Mucosa of stomach (tissue), 1 donor: ENCODE data around the gene FBXW7.

ENCODE experiments used
- H3K27me3 ChIP-seq: one replicate; pipeline ENCODE4 v1.7.0; 2013; ENCODE audit warnings: mild to moderate bottlenecking, low read length; ENCODE audit not compliant: control insufficient read depth, insufficient read depth
- H3K36me3 ChIP-seq: one replicate; pipeline ENCODE4 v1.7.0; 2013; ENCODE audit warnings: low read length; ENCODE audit not compliant: control insufficient read depth, insufficient read depth
- H3K4me1 ChIP-seq: one replicate; pipeline ENCODE4 v1.7.0; 2013; ENCODE audit warnings: mild to moderate bottlenecking, low read length; ENCODE audit not compliant: control insufficient read depth, insufficient read depth
- H3K4me3 ChIP-seq: one replicate; pipeline ENCODE4 v1.7.0; 2013; ENCODE audit warnings: low read length
- H3K9ac ChIP-seq: one replicate; pipeline ENCODE4 v1.7.0; 2013; ENCODE audit warnings: mild to moderate bottlenecking, low read length, moderate library complexity
- H3K9me3 ChIP-seq: one replicate; pipeline ENCODE4 v1.7.0; 2013; ENCODE audit warnings: mild to moderate bottlenecking, low read length, moderate library complexity; ENCODE audit not compliant: control insufficient read depth
- donor health status: Pancreatic carcinoma.

Gene FBXW7

GRCh38 chr4:152503653-152504290 is 32.1 kb downstream of the FBXW7 start:
- Histone ChIP-seq H3K9ac (no peak overlapping the region), H3K36me3 (no peaks in the 10 kb centered on the region), H3K27me3 (no peaks in the 10 kb centered on the region), H3K4me3 (no peak overlapping the region), H3K9me3 (no peaks in the 10 kb centered on the region), H3K4me1 (peaks cover 7% of the 10 kb centered on the region)

DNA sequence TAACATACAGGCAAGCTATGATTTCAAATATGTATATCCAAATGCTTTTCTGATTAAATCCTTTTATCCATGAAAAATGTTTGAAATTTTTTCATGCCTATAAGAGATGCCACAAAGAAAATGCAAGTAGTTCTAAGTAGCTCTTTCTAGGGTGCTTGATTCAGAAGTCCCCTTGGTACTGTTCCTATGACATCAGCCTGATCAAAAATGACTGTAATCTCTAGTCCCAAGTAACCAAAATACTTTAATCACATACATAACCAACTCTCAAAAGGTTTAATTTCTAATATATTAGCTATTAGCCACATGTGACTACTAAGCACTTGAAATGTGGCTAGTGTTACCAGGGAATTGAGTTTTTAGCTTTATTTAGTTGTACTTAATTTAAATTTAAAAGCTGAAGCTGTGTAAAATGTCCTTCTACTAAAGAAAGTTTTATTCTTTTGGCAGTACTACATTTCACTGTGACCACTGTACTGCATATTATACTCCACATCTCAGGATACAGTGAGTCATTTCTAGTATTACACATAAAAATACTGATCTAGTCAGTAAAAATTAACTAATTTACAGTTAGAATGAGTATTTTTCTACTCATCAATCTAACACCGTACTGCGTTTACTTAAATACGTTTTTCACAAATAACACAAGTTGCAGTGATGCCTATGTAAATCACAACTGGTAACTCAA is 33.9 kb downstream of the FBXW7 start:
- Histone ChIP-seq H3K4me1 (peaks cover 7% of the 10 kb centered on the region), H3K9me3 (no peaks in the 10 kb centered on the region), H3K36me3 (no peaks in the 10 kb centered on the region), H3K27me3 (no peaks in the 10 kb centered on the region), H3K9ac (no peak overlapping the region), H3K4me3 (no peak overlapping the region)

DNA sequence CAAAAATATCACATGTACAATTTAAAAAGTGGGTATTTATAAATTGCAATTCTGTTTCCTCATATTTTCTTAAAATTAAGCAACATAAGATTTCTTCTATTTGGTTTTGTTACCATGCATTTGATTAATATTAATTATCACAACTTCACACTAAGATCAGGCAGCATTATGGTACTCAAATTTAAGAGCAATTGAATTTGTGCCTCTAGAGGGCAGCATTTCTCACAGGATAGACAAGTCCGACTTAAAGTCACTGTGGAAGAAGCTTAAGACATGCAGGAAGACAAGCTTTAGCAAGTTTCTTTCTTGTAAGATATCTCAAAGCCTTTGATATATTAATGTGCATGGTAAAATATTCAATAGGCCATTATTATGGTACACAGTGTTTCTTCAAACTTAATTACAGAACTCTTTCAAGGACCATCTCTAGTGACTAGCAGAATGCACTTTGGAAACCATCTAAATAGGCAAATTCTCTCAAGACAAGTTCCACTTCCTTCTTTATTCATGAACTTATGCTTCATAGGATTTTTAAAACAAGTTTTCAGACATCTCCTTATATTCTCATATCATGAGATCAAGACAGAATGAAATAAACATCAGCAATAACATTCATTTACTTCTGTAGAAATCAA is 35.0 kb downstream of the FBXW7 start:
- Histone ChIP-seq H3K4me3 (no peak overlapping the region), H3K9me3 (no peaks in the 10 kb centered on the region), H3K4me1 (peaks cover 7% of the 10 kb centered on the region), H3K36me3 (no peaks in the 10 kb centered on the region), H3K27me3 (no peaks in the 10 kb centered on the region), H3K9ac (no peak overlapping the region)

DNA sequence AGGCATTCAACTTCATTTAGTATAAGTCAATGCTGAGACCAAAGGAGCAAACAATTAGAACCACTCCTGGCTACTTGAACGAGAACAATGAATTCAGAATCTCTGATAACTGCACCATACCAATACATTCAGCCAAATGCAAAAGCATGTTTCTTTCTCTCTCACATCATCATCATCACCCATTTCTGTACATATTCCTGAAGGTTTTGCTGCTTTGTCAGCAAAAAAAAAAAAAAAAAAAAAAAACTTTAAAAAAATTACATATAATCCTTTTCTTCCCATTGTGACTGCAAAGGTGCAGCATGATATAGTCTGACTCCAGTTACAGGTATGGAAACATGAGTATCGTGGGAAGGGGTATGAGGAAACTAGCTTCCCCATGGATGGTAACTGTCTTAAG is 35.6 kb downstream of the FBXW7 start:
- H3K27me3 ChIP-seq = no peaks in the 10 kb centered on the region
- H3K36me3 ChIP-seq = no peaks in the 10 kb centered on the region
- no peak overlapping the region for H3K9ac ChIP-seq
- no peaks in the 10 kb centered on the region for H3K9me3 ChIP-seq
- H3K4me1 ChIP-seq = peaks cover 7% of the 10 kb centered on the region
- H3K4me3 ChIP-seq = no peak overlapping the region

DNA sequence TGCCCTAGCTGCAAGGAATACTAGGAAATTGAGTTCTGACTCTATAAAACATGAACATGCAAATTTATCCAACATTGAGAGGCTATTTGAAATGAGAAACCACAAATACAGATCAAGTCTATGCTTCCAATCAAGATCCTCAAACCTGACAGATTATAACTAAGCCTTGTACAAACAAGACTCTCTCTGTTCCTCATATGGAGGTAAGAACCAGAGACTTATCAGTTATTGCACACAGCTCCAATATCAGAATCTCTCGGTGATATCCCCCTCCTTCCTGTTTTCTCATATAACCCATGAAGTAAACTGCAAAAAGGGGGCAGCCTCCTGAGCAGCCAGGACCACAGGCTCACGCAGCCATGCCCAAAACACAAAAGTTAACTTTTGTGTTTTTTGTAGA is 36.5 kb downstream of the FBXW7 start:
- H3K4me3 ChIP-seq = no peak overlapping the region
- H3K27me3 ChIP-seq = no peaks in the 10 kb centered on the region
- H3K36me3 ChIP-seq = no peaks in the 10 kb centered on the region
- H3K4me1 ChIP-seq = peaks cover 7% of the 10 kb centered on the region
- no peak overlapping the region for H3K9ac ChIP-seq
- H3K9me3 ChIP-seq = no peaks in the 10 kb centered on the region

DNA sequence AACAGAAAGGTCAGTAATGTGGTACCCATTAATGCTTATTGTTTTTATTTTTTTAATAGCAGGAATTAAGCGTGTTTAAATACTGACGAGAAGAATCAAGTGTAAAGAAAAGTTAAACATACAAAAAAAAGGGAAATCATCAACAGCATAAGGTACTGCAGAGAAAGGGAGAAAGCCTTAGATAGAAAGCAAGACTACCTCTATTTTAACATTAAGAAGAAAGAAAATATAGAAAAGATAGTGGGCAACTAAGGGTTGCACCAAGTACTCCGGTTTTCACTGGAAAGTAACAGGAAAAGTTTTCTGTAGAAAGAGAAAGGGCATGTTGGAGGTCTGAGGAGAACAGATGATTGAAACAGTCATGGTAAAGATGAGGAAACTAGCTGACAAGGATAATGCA is 41.9 kb downstream of the FBXW7 start:
- Histone ChIP-seq H3K9ac (no peak overlapping the region), H3K4me3 (no peak overlapping the region), H3K27me3 (no peaks in the 10 kb centered on the region), H3K36me3 (no peaks in the 10 kb centered on the region), H3K9me3 (no peaks in the 10 kb centered on the region), H3K4me1 (peaks cover 6% of the 10 kb centered on the region)

- Histone ChIP-seq H3K4me1 (peaks cover 11% of the 10 kb centered on the region), H3K4me3 (no peak overlapping the region), H3K9ac (no peak overlapping the region), H3K36me3 (no peaks in the 10 kb centered on the region), H3K27me3 (no peaks in the 10 kb centered on the region), H3K9me3 (no peaks in the 10 kb centered on the region)
Measured at GRCh38 chr4:152488246-152488645, 47.6 kb downstream of the FBXW7 start.

DNA sequence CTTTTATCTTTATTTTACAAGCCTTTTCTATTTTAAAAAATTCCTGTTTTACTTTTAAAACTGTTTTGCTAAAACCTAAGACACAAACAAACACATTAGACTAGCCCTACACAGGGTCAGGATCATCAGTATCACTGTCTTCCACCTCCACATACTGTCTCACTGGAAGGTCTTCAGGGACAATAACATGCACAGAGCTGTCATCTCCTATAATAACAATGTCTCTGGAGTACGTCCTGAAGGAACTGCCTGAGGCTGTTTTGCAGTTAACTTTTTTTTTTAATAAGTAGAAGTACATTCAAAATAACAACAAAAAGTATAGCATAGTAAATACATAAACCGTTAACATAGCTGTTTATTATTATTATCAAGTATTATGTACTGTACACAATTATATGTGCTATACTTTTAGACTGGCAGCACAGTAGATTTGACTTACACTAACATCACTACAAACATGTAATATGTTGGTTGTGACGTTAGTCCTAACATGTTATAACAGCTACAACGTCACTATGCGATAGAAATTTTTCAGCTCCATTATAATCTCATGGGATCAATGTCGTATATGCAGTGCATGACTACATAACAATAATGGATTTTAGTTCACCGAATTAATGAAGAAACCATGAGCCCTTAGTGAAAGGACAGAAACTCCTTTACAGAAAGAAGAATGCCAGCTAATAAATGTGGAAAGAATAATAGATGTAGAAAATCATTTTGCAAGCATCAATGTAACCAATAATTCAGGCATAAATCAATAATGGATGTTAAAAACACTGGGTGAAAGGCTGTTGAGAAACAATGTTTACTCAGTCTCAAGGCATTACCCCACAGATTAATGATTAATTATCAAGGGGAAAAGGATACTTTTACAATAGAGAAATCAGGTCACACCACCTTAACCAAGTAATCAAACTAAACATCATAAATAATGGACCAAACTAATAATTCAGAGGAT is 49.2 kb downstream of the FBXW7 start:
- no peak overlapping the region for H3K4me3 ChIP-seq
- H3K27me3 ChIP-seq = no peaks in the 10 kb centered on the region
- no peaks in the 10 kb centered on the region for H3K36me3 ChIP-seq
- H3K9me3 ChIP-seq = no peaks in the 10 kb centered on the region
- no peak overlapping the region for H3K9ac ChIP-seq
- H3K4me1 ChIP-seq = peaks cover 11% of the 10 kb centered on the region

GRCh38 chr4:152485726-152486276 is 50.1 kb downstream of the FBXW7 start:
- H3K9ac ChIP-seq = no peak overlapping the region
- H3K4me3 ChIP-seq = no peak overlapping the region

DNA sequence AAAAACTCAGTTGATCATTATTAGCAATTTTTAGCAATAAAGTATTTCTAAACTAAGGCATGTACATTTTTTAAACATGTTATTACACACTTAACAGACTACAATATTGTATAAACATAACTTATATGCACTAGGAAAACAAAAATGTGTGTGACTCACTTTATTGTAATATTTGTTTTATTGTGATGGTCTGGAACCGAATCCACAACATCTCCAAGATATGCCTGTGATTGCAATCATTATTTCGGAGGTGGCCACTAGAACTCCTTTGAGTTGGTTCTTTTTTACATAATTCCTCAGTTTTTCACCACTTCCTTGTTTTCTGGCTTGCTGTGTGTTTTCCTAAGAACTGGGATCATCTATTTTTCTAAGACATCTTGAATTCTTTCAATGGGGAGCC is 53.7 kb downstream of the FBXW7 start:
- no peaks in the 10 kb centered on the region for H3K27me3 ChIP-seq
- no peak overlapping the region for H3K4me3 ChIP-seq
- no peak overlapping the region for H3K9ac ChIP-seq
- peaks cover 14% of the 10 kb centered on the region for H3K4me1 ChIP-seq
- no peaks in the 10 kb centered on the region for H3K36me3 ChIP-seq
- no peaks in the 10 kb centered on the region for H3K9me3 ChIP-seq

More at GRCh38 chr4:152485726-152486276, 50.1 kb downstream of the FBXW7 start:
- Histone ChIP-seq H3K9me3 (no peaks in the 10 kb centered on the region), H3K36me3 (no peaks in the 10 kb centered on the region), H3K27me3 (no peaks in the 10 kb centered on the region), H3K4me1 (peaks cover 7% of the 10 kb centered on the region)

DNA sequence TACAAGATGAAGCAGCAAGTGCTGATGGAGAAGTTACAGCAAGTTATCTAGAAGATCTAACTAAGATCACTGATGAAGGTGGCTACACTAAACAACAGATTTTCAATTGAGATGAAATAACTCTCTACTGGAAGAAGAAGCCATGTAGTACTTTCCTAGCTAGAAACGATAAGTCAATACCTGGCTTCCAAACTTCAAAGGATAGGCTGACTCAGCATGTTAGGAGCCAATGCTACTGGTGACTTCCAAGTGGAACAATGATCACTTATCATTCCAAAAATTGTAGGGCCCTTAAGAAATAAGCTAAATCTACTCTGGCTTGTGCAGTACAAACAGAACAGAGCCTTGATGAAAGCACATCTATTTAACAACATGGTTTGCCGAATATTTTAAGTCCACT is 55.0 kb downstream of the FBXW7 start:
- no peaks in the 10 kb centered on the region for H3K36me3 ChIP-seq
- H3K4me1 ChIP-seq = peaks cover 8% of the 10 kb centered on the region
- H3K27me3 ChIP-seq = no peaks in the 10 kb centered on the region
- no peak overlapping the region for H3K4me3 ChIP-seq
- no peak overlapping the region for H3K9ac ChIP-seq
- H3K9me3 ChIP-seq = no peaks in the 10 kb centered on the region
